ENCODE results near the gene RYR1. TPM values are rescaled to one million over a fixed set of nuclear protein-coding genes. Genes with fewer than 3 reads are reported as not detected.
"Not testable (repeated sequence)": the region's sequence is repeated elsewhere in the genome, so short reads cannot be mapped to it uniquely, and the experiment has no call there.

Gene RYR1
- total RNA-seq, 6 experiments from 2014 or later: not detected

GRCh38 chr19:38588041-38588440, 154.6 kb downstream of the RYR1 start:
- TF ChIP-seq CTCF (IDR thresholded peaks at IDR 0.05): no peak
- DNase-seq: no peak
- H3K4me1 Mint-ChIP-seq (ENCODE audit: low read depth): no peaks in the 10 kb centered on the region
- no peak overlapping the region for H3K27ac Mint-ChIP-seq
- peaks cover 8% of the 10 kb centered on the region for H3K27me3 Mint-ChIP-seq (ENCODE audit: insufficient read depth)
- H3K4me3 Mint-ChIP-seq: no peak overlapping the region
- no peaks in the 10 kb centered on the region for H3K9me3 Mint-ChIP-seq
- H3K36me3 Mint-ChIP-seq (ENCODE audit: low read depth): no peaks in the 10 kb centered on the region

- Mint-ChIP-seq H3K4me3 (no peak overlapping the region), H3K9me3 (no peaks in the 10 kb centered on the region), H3K27me3 (ENCODE audit: insufficient read depth) (peaks cover 10% of the 10 kb centered on the region), H3K27ac (no peak overlapping the region), H3K4me1 (ENCODE audit: low read depth) (no peaks in the 10 kb centered on the region), H3K36me3 (ENCODE audit: low read depth) (no peaks in the 10 kb centered on the region)
- peak; percentile 25; the same call in 1 of the 2 replicates for TF ChIP-seq CTCF (IDR thresholded peaks at IDR 0.05)
- DNase-seq: no peak
Measured at GRCh38 chr19:38592940-38593339, 159.4 kb downstream of the RYR1 start.

GRCh38 chr19:38596057-38596981, 162.8 kb downstream of the RYR1 start:
- Mint-ChIP-seq H3K9me3 (no peaks in the 10 kb centered on the region), H3K27ac (no peak overlapping the region), H3K36me3 (ENCODE audit: low read depth) (no peaks in the 10 kb centered on the region), H3K27me3 (ENCODE audit: insufficient read depth) (peaks cover 6% of the 10 kb centered on the region), H3K4me3 (no peak overlapping the region), H3K4me1 (ENCODE audit: low read depth) (no peaks in the 10 kb centered on the region)
- TF ChIP-seq CTCF (IDR thresholded peaks at IDR 0.05): no peak
- no peak for DNase-seq

GRCh38 chr19:38597075-38597474, 163.6 kb downstream of the RYR1 start:
- Mint-ChIP-seq H3K4me1 (ENCODE audit: low read depth) (no peaks in the 10 kb centered on the region), H3K4me3 (no peak overlapping the region), H3K36me3 (ENCODE audit: low read depth) (no peaks in the 10 kb centered on the region), H3K9me3 (no peaks in the 10 kb centered on the region), H3K27me3 (ENCODE audit: insufficient read depth) (peaks cover 6% of the 10 kb centered on the region), H3K27ac (no peak overlapping the region)
- DNase-seq: no peak
- no peak for TF ChIP-seq CTCF (IDR thresholded peaks at IDR 0.05)

GRCh38 chr19:38599722-38600121, 166.2 kb downstream of the RYR1 start:
- H3K27ac Mint-ChIP-seq: no peak overlapping the region
- no peak for TF ChIP-seq CTCF (IDR thresholded peaks at IDR 0.05)
- no peaks in the 10 kb centered on the region for H3K4me1 Mint-ChIP-seq (ENCODE audit: low read depth)
- no peaks in the 10 kb centered on the region for H3K9me3 Mint-ChIP-seq
- no peak overlapping the region for H3K4me3 Mint-ChIP-seq
- no peak for DNase-seq
- peaks cover 6% of the 10 kb centered on the region for H3K27me3 Mint-ChIP-seq (ENCODE audit: insufficient read depth)
- no peaks in the 10 kb centered on the region for H3K36me3 Mint-ChIP-seq (ENCODE audit: low read depth)

GRCh38 chr19:38602856-38603255, 169.4 kb downstream of the RYR1 start:
- H3K36me3 Mint-ChIP-seq (ENCODE audit: low read depth); H3K9me3 Mint-ChIP-seq; DNase-seq; H3K27ac Mint-ChIP-seq; H3K4me1 Mint-ChIP-seq (ENCODE audit: low read depth); H3K4me3 Mint-ChIP-seq: not testable (repeated sequence)
- H3K27me3 Mint-ChIP-seq (ENCODE audit: insufficient read depth): peaks cover 18% of the 10 kb centered on the region

Measured in HFFc6 (cell line).